SJCRH30 (cell line): Measurements from ENCODE around the gene FGF12. TPM values are rescaled to one million over a fixed set of nuclear protein-coding genes. Genes with fewer than 3 reads are reported as not detected.
A peak's percentile ranks its signal among the peaks of the same experiment; 100 is the strongest.

Source experiments
- DNase-seq, 2 experiments: peaks; one replicate each; pipeline ENCODE4 v3.0.0-alpha.2; 2015 to 2020
- H3K27ac ChIP-seq: fragments of 250-450 bp; sonication (Bioruptor Pico); 2 replicates; pipeline ENCODE4 v1.5.1; 2020; ENCODE audit warnings: mild to moderate bottlenecking, moderate library complexity
- H3K27me3 ChIP-seq: fragments of 250-450 bp; sonication (Bioruptor Pico); 2 replicates; pipeline ENCODE4 v1.5.1; 2020; ENCODE audit warnings: mild to moderate bottlenecking, moderate library complexity
- H3K36me3 ChIP-seq: fragments of 250-450 bp; sonication (Bioruptor Pico); 2 replicates; pipeline ENCODE4 v1.5.1; 2020; ENCODE audit warnings: mild to moderate bottlenecking, moderate library complexity
- H3K4me1 ChIP-seq: fragments of 250-450 bp; sonication (Bioruptor Pico); 2 replicates; pipeline ENCODE4 v1.5.1; 2020; ENCODE audit warnings: mild to moderate bottlenecking, moderate library complexity
- H3K4me3 ChIP-seq: fragments of 250-450 bp; sonication (Bioruptor Pico); 2 replicates; pipeline ENCODE4 v1.5.1; 2020; ENCODE audit warnings: mild to moderate bottlenecking, moderate library complexity
- H3K9me3 ChIP-seq: fragments of 250-450 bp; sonication (Bioruptor Pico); replicated peaks from 2 replicates; pipeline ENCODE4 v1.5.1; 2020; ENCODE audit warnings: mild to moderate bottlenecking, moderate library complexity
- total RNA-seq: library from RNA; depleted of rRNA; stranded (reverse); fragments of >200 nt; shearing (Covaris generic); gene quantifications from 2 replicates; pipeline ENCODE4 v1.2.3, GENCODE V29; 2014

FGF12 gene
- total RNA-seq, 1 experiment from 2014 or later = 0.06 TPM

DNA sequence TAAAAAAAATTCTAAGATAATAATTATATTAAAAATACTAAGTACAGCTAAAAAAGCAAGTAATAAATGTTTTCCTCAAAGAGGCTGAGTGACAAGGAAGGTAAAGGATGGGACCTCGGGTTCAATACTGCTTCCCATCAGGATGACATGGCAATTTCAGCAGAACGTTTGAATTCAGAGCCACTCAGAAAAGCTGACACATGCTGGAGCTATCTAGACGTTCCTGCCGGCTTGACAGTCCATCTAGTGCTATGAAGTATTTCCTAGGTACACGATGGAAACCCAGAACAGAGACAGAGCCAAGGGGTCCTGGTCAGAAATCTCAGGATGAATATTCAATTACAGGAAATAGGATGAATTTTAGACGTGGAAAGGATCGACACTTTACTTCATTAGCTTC, 361.8 kb downstream of the FGF12 start:
- no peak overlapping the region for H3K4me3 ChIP-seq
- no peak for DNase-seq
- H3K27ac ChIP-seq = no peak overlapping the region
- H3K36me3 ChIP-seq = no peaks in the 10 kb centered on the region
- no peaks in the 10 kb centered on the region for H3K9me3 ChIP-seq
- H3K27me3 ChIP-seq = no peaks in the 10 kb centered on the region
- H3K4me1 ChIP-seq = no peaks in the 10 kb centered on the region

DNA sequence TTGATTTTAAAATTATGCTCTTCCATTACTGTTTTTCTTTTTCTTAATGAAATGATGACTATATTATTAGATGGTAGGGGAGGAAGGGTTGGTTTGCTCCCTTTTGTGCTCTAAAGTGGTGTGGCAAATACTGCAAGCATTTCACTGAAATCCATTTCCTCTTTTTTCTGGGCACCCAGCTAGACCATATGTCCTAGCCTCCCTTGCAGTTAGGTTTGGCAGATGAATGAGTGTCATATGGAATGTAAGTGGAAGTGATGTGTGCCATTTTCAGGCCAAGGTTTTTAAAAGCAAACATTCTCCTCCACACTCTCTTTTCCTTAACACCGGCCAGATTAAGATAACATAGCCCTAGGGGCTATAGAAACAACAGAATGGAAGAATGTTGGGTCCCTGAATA, 363.0 kb downstream of the FGF12 start:
- Histone ChIP-seq H3K9me3 (no peaks in the 10 kb centered on the region), H3K4me1 (no peaks in the 10 kb centered on the region), H3K27me3 (no peaks in the 10 kb centered on the region), H3K4me3 (no peak overlapping the region), H3K36me3 (no peaks in the 10 kb centered on the region), H3K27ac (no peak overlapping the region)
- DNase-seq = no peak

DNA sequence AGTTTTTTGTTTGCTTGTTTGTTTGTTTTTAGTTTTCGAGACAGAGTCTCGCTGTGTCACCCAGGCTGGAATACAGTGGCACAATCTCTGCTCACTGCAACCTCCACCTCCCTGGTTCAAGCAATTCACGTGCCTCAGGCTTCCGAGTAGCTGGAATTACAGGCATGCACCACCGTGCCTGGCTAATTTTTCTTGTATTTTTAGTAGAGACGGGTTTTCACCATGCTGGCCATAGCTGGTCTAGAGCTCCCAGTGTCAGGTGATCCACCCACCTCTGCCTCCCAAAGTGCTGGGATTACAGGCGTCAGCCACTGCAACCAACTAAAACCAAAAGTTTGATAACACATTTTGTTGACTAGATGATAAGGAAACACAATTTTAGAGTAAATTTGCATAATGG, 372.7 kb downstream of the FGF12 start:
- Histone ChIP-seq H3K27ac (no peak overlapping the region), H3K27me3 (no peaks in the 10 kb centered on the region), H3K36me3 (no peaks in the 10 kb centered on the region), H3K4me1 (no peaks in the 10 kb centered on the region), H3K9me3 (no peaks in the 10 kb centered on the region), H3K4me3 (no peak overlapping the region)
- no peak for DNase-seq

DNA sequence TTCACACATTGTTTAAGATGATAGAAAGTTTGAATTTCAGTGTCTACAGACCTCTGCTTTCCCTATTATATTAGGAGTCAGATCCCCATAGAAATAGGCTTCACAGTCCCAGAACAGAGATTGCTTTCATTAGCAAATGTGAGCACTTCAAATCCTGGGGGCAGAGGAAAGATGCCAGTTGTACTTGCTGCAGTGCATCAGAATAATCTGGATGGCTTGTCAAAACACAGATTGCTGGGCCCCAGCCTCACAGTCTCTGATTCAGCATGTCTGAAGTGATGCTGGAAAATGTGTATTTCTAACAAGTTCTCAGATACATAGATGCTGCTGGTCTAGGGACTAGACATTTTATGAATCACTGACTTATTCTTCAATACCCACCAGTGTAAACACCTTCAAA, 375.2 kb downstream of the FGF12 start:
- DNase-seq = no peak
- Histone ChIP-seq H3K4me3 (no peak overlapping the region), H3K9me3 (no peaks in the 10 kb centered on the region), H3K27ac (no peak overlapping the region), H3K27me3 (no peaks in the 10 kb centered on the region), H3K36me3 (no peaks in the 10 kb centered on the region), H3K4me1 (no peaks in the 10 kb centered on the region)

DNA sequence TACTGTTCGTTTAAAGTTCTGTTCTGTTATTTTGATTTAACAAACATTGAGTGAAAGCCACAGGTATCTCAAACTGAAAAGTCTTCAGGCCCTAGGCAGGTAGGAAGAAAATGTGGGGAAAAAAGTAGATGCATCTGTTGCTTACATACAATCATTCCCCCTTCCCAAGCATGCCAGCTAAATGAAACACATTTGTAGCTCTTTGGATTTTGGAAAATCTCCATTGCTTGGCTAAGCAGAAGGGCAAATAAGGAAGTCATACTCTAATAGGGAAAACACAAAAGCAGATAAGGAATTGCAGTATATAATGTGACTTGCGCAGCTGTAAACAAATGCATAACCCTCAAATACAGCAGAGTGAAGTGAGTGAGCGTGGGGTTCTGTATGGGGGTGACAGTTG, 375.9 kb downstream of the FGF12 start:
- no peak for DNase-seq
- Histone ChIP-seq H3K36me3 (no peaks in the 10 kb centered on the region), H3K27me3 (no peaks in the 10 kb centered on the region), H3K27ac (no peak overlapping the region), H3K4me1 (no peaks in the 10 kb centered on the region), H3K9me3 (no peaks in the 10 kb centered on the region), H3K4me3 (no peak overlapping the region)

DNA sequence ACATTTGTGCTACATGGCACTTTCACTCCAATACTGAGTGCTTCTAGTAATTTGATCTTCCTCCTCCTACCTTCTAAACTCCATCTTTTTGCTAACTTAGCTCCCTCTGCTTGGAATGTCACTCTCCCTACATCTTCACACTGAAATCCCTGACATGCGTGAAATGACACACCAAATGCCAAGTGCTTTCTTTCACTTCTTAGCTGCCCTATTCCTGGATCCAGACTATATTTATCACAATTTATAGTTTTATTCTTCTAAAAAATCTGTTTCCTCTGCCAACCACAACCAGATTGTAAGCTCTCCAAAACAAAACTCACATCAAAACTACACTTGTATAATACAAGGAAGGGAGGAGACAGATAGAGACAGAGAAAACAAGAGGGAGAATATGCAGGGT, 387.3 kb downstream of the FGF12 start:
- Histone ChIP-seq H3K27ac (no peak overlapping the region), H3K4me3 (no peak overlapping the region), H3K9me3 (no peaks in the 10 kb centered on the region), H3K36me3 (no peaks in the 10 kb centered on the region), H3K27me3 (no peaks in the 10 kb centered on the region), H3K4me1 (no peaks in the 10 kb centered on the region)
- DNase-seq = no peak

DNA sequence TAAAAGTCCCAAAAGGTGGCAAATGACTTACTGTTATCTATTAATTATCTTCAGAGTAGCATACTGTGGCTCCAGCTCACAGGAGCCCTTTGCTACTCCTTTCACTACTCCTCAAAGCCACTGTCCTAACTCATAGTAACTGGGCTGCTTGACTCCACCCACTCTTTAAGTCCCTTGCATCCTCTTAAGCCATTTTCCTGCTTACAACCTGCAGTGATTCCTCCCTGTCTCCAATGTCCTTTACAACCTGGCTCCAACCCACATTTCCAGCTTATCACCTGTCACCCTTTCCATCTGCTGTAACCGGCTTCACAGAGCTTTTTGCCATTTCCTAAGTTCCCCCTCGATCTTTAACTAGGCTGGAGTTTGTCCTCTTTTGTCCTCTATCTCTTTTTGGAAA, 388.1 kb downstream of the FGF12 start:
- Histone ChIP-seq H3K27ac (no peak overlapping the region), H3K27me3 (no peaks in the 10 kb centered on the region), H3K4me1 (no peaks in the 10 kb centered on the region), H3K4me3 (no peak overlapping the region), H3K9me3 (no peaks in the 10 kb centered on the region), H3K36me3 (no peaks in the 10 kb centered on the region)
- DNase-seq = no peak

DNA sequence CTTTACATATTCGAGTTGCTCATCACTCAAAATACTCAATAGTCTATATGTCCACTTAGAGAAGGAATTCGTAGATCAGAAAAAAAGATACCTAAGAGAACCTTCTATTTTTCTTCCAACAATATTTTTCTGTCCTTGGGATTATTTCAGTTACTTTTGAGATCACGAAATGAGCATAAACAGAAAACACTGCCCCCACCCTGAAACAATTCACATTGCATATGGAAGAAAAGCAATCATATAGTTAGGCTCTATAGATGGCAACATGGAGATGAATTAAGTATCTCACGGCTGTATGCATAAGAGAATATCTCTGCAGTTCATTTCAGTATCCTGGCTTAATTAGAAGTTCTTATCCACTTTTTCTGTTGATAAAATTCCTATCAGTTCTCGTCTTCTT, 391.1 kb downstream of the FGF12 start:
- Histone ChIP-seq H3K27me3 (no peaks in the 10 kb centered on the region), H3K27ac (no peak overlapping the region), H3K9me3 (no peaks in the 10 kb centered on the region), H3K4me3 (no peak overlapping the region), H3K36me3 (no peaks in the 10 kb centered on the region), H3K4me1 (no peaks in the 10 kb centered on the region)
- DNase-seq = no peak

DNA sequence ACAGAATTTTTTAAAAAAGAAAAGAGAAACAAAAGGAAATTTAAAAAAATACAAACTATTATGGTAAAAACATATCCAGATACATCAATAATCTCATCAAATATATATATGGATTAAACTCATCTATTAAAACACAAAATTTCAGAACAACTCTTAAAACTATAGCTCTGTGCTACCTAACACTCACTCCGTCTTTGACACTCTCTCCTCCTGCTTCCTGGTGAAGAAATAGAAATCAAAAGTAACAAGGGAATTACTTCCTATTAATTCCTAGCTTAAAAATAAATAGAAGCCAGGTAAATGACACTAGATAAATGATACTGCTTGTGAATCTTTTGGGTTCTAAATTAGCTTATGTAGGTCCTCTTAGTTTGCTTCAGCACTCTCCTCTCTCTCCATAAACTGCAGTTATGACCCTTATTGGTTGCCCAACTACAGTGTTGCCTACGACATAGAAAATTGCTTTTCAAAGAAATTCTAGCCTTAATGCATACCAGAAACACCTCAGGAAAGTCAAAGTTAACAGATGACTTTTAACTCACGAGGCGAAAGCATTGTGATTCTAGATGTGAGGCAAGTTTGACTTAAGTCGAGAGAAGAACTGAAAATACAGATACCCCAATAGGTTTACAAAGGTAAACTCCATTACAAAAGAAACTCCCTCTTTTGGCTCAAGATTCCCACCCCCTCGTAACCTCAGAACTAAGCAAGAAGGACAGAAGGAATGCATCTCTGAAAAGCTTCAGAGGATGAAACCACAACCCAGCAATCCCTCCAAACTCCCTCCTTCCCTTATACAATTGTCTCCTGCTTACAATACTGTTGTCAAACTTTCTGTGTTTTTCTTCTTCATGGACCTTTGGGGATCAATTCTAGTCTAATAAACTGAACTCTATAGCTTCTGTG, 394.7 kb downstream of the FGF12 start:
- H3K4me1 ChIP-seq = no peaks in the 10 kb centered on the region
- H3K27ac ChIP-seq = no peak overlapping the region
- no peaks in the 10 kb centered on the region for H3K27me3 ChIP-seq
- no peak overlapping the region for H3K4me3 ChIP-seq
- DNase-seq = no peak
- no peaks in the 10 kb centered on the region for H3K9me3 ChIP-seq
- H3K36me3 ChIP-seq = no peaks in the 10 kb centered on the region

DNA sequence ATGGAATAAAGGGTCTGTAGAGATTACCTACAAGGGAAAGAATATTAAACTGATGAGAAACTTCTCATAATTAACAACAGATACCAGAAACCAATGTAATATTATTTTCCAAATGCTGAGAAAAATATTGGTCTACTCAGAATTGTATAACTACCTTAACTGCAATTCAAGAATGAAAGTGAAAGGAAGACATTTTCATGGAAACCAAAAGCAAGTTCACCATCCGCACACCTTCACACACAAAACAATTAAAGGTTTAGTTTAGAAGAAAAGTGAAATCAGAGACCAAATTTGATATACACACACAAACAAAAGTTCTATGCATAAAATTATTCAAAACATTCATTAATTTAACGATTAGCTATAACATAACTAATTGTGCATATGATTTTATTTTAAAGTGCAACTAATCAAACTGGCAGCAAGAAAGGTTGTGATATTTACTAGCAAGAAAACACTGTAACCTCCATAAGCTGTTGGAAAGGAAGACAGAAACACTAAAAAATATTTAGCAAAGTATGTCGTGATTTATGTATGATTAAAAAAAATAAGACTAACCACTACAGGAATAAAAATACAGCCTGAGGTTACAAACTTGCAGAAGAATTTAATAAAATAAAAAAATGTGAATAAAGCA, 395.5 kb downstream of the FGF12 start:
- no peak for DNase-seq
- Histone ChIP-seq H3K36me3 (no peaks in the 10 kb centered on the region), H3K9me3 (no peaks in the 10 kb centered on the region), H3K4me3 (no peak overlapping the region), H3K4me1 (no peaks in the 10 kb centered on the region), H3K27ac (no peak overlapping the region), H3K27me3 (no peaks in the 10 kb centered on the region)

DNA sequence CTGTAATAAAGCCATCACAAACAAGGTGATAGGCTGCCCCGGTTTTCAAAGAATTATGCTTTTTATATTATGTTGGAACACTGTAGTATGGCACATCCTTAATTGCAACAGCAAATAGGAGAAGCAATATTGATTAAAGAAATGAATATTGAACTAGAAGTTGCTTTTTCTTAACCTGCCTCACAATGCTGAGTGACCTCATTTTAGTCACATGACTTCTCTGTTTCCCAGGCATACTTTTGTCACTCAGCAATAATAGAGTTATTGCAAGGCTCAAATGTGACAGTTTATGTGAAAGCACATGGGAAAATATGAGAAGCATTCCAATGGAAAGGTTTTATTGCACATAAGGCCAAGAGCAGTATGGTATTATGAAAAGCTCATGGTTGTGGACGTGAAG, 400.7 kb downstream of the FGF12 start:
- Histone ChIP-seq H3K36me3 (no peaks in the 10 kb centered on the region), H3K27ac (no peak overlapping the region), H3K4me3 (no peak overlapping the region), H3K9me3 (no peaks in the 10 kb centered on the region), H3K4me1 (no peaks in the 10 kb centered on the region), H3K27me3 (no peaks in the 10 kb centered on the region)
- no peak for DNase-seq

DNA sequence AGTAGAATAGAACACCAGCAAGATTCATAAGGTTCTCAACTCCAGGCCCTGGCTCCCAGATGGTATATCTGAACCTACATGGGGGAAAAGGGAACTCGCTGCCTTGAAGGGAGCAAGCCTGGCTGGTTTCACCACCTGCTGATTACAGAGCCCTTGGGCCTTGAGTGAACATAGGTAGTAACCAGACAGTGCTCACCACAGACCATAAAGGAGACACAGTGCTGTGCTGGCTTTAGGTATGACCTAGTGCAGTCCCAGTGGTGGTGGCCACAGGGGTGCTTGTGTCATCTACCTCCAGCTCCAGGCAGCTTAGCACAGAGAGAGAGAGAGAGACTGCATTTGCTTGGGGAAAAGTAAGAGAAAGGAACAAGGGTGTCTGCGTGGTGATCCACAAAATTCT, 409.8 kb downstream of the FGF12 start:
- H3K27ac ChIP-seq = no peak overlapping the region
- DNase-seq = no peak
- no peaks in the 10 kb centered on the region for H3K4me1 ChIP-seq
- no peaks in the 10 kb centered on the region for H3K27me3 ChIP-seq
- H3K9me3 ChIP-seq = no peaks in the 10 kb centered on the region
- H3K36me3 ChIP-seq = no peaks in the 10 kb centered on the region
- H3K4me3 ChIP-seq = no peak overlapping the region

DNA sequence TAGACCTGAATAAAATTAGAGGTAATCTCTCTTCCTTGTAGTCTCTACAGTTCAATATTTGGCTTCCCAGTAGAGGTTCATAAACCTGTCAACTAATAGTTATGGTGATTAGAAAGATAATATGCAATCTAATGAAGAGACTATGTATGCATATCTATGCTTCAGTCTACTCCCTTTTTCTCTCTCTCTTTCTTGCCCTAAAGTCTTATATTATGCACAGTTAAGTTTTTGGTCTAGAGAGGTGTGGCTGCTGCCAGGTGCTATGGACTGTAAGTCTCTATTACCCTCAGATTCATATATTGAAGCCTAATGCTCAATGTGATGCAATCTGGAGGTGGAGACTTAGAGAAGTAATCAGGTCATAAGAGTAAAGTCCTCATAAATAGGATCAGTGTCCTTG, 413.7 kb downstream of the FGF12 start:
- Histone ChIP-seq H3K4me3 (no peak overlapping the region), H3K36me3 (no peaks in the 10 kb centered on the region), H3K4me1 (no peaks in the 10 kb centered on the region), H3K27ac (no peak overlapping the region), H3K9me3 (no peaks in the 10 kb centered on the region), H3K27me3 (no peaks in the 10 kb centered on the region)
- DNase-seq = no peak

DNA sequence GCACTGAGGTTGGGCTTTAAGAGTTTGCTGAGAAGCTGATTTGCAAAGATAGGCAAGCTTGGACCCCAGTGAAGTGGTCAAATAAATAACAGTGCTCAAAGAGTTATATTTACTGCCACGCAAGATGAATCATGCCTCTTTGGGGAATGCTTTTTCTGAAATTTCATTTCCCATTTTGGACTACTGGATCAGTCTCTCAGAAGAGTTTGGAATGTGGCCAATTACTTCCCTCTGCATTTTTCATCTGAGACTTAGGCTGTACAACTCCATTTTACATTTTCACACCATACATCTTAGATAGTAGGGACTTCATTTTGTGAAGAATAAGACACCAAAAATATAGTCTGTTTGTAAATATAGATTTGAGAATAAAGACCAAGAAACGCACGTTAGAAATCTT, 419.7 kb downstream of the FGF12 start:
- no peak overlapping the region for H3K27ac ChIP-seq
- H3K4me1 ChIP-seq = no peaks in the 10 kb centered on the region
- H3K36me3 ChIP-seq = no peaks in the 10 kb centered on the region
- DNase-seq = no peak
- H3K9me3 ChIP-seq = no peaks in the 10 kb centered on the region
- no peak overlapping the region for H3K4me3 ChIP-seq
- H3K27me3 ChIP-seq = no peaks in the 10 kb centered on the region

DNA sequence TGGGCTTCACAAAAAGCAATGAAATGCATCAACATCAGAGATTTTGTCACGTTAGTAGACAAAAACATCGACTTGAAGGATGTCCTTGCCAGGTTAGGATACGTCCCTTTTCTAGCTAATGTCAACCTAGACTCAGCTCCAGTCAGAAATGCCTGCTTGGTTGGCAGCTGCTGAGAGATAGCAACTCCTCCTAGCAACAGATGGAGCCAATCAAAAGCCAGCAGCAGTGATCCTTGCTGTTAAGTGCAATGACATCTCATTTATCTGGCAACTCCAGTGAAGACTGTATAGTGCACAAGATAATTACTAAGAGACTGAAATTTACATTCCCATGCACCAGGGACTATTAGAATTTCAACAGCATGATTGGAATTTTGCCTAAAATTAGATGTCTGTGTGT, 424.1 kb downstream of the FGF12 start:
- no peaks in the 10 kb centered on the region for H3K36me3 ChIP-seq
- peak; percentile 3 to 14 for DNase-seq

DNA sequence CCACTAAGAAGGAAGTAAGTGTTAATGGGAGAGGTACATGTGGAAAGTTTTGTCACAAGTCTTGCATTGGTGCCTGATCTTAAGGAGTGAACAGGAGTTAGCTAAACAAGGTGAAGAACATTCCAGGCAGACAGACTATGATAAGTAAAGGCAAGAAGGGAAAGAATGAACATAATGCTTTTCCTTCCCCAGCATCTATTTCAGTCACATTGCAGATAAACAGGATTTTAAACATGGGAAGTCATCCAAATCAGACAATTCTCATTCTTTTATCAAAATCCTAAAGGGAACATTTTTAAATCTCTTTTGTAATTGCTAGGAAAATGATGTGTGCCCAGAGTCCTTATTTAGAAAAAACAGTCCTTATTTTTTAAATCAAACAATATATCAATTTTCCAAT, 424.6 kb downstream of the FGF12 start:
- Histone ChIP-seq H3K9me3 (no peaks in the 10 kb centered on the region), H3K4me3 (no peak overlapping the region), H3K27ac (no peak overlapping the region), H3K36me3 (no peaks in the 10 kb centered on the region), H3K27me3 (no peaks in the 10 kb centered on the region), H3K4me1 (no peaks in the 10 kb centered on the region)
- no peak for DNase-seq

More for the DNA sequence above, 424.1 kb downstream of the FGF12 start:
- Histone ChIP-seq H3K4me3 (no peak overlapping the region), H3K27ac (no peak overlapping the region), H3K9me3 (no peaks in the 10 kb centered on the region), H3K4me1 (no peaks in the 10 kb centered on the region), H3K27me3 (no peaks in the 10 kb centered on the region)
